Smooth muscle cell (in vitro differentiated cells): ENCODE data around the gene MCRIP2. TPM values are rescaled to one million over a fixed set of nuclear protein-coding genes. Genes with fewer than 3 reads are reported as not detected.
A peak's percentile ranks its signal among the peaks of the same experiment; 100 is the strongest.

ENCODE experiments used
- DNase-seq: peaks from one replicate; lab custom pipeline; 2025; ENCODE audit not compliant: unreplicated experiment; lab: John Stamatoyannopoulos, UW
- H2AFZ ChIP-seq: fragments of 200-600 bp; sonication (generic); 2 replicates; pipeline ENCODE4 v1.6.0; 2016; ENCODE audit warnings: antibody characterized with exemption, low read depth, mild to moderate bottlenecking
- H3F3A ChIP-seq: fragments of 200-600 bp; sonication (generic); 2 replicates; pipeline ENCODE4 v1.6.0; 2017; ENCODE audit warnings: antibody characterized with exemption, low read depth
- H3K27ac ChIP-seq: fragments of 200-600 bp; sonication (generic); 2 replicates; pipeline ENCODE4 v1.5.1; 2016; ENCODE audit warnings: low read depth, mild to moderate bottlenecking
- H3K27me3 ChIP-seq: fragments of 200-600 bp; sonication (generic); 2 replicates; pipeline ENCODE4 v1.6.1; 2016; ENCODE audit warnings: low read depth, mild to moderate bottlenecking
- H3K36me3 ChIP-seq: fragments of 200-600 bp; sonication (generic); 2 replicates; pipeline ENCODE4 v1.5.1; 2016; ENCODE audit warnings: low read depth
- H3K4me1 ChIP-seq: fragments of 200-600 bp; sonication (generic); 2 replicates; pipeline ENCODE4 v1.5.1; 2016; ENCODE audit warnings: low read depth
- H3K4me2 ChIP-seq: fragments of 200-600 bp; sonication (generic); 2 replicates; pipeline ENCODE4 v1.6.0; 2016; ENCODE audit warnings: mild to moderate bottlenecking
- H3K4me3 ChIP-seq: fragments of 200-600 bp; sonication (generic); 2 replicates; pipeline ENCODE4 v1.5.1; 2016; ENCODE audit warnings: mild to moderate bottlenecking
- H3K79me2 ChIP-seq: fragments of 200-600 bp; sonication (generic); 2 replicates; pipeline ENCODE4 v1.6.0; 2016; ENCODE audit warnings: low read depth, mild to moderate bottlenecking
- H3K9ac ChIP-seq: fragments of 200-600 bp; sonication (generic); 2 replicates; pipeline ENCODE4 v1.6.0; 2016; ENCODE audit warnings: low read depth
- H3K9me3 ChIP-seq: fragments of 200-600 bp; sonication (generic); replicated peaks from 2 replicates; pipeline ENCODE4 v1.5.1; 2016; ENCODE audit warnings: low read depth
- H4K20me1 ChIP-seq: fragments of 200-600 bp; sonication (generic); 2 replicates; pipeline ENCODE4 v1.6.0; 2016; ENCODE audit warnings: low read depth
- WGBS: methylation state at CpG from one replicate; pipeline ENCODE4 v1.1.7; 2016; ENCODE audit warnings: low lambda C conversion rate; 5-methylcytosine and 5-hydroxymethylcytosine counted together
- polyA plus RNA-seq: library from polyadenylated mRNA; unstranded; fragments of >200 nt; fragmentation: Nextera tagmentation; extraction: Ambion mirVana; gene quantifications from 2 replicates; pipeline ENCODE4 v1.2.1, GENCODE V29; 2016
- total RNA-seq: library from RNA; depleted of rRNA; stranded (reverse); fragments of >200 nt; gene quantifications from 2 replicates; pipeline ENCODE4 v1.2.3, GENCODE V29; 2014
- TF ChIP-seq, protein P1 (sequence below): fragments of 200-600 bp; sonication (generic); IDR thresholded peaks from 2 replicates; pipeline ENCODE4 v1.5.1; 2017; ENCODE audit warnings: borderline replicate concordance, mild to moderate bottlenecking, antibody characterized with exemption; ENCODE audit not compliant: insufficient read depth, poor library complexity, severe bottlenecking

MCRIP2 gene
- total and polyA plus RNA-seq, 2 experiments from 2014 or later, result 11.9 to 34.7 TPM

DNA sequence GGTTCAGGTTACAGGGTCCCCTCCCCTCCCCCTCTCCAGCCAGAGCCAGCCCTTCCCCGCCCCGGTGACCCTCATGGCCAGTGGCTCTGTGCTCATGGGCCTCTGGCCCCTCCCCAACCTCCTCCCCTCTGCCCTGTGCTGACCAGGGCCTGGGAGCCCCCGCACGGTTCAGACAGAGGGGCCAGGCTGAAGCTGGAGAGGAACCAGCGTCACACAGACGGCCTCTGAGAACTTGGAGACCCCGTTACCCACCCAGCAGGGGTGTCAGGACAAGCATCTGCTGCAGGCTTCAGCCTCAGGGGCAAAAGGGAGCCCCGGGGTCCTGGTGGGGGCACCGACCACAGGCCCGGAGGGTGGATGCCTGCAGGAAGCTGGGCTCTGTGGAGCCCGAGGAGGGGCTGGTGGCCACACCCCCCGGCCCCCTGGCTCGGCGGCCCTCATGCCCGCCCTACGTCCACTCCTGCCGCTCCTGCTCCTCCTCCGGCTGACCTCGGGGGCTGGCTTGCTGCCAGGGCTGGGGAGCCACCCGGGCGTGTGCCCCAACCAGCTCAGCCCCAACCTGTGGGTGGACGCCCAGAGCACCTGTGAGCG, 10.7 kb upstream of the MCRIP2 start, which contains the start of gene WFIKKN1:
WFIKKN1 (plus strand) TSS at position 171 of the 591 bp plus-strand sequence; CDS start at position 440, 269 bp downstream.
- H3K4me1 ChIP-seq, result peaks cover 25% of the 10 kb centered on the region
- H3K36me3 ChIP-seq, result no peaks in the 10 kb centered on the region
- no peak for DNase-seq
- peaks cover 8% of the 10 kb centered on the region for H3F3A ChIP-seq
- H3K4me2 ChIP-seq, result peak within 1 kb of the TSS; percentile 48
- no peak within 1 kb of the TSS for H3K9ac ChIP-seq
- 21% methylated on average over 22 of the region's 23 CpGs for WGBS
- peaks cover 10% of the 10 kb centered on the region for H3K79me2 ChIP-seq
- TF ChIP-seq, protein P1, sequence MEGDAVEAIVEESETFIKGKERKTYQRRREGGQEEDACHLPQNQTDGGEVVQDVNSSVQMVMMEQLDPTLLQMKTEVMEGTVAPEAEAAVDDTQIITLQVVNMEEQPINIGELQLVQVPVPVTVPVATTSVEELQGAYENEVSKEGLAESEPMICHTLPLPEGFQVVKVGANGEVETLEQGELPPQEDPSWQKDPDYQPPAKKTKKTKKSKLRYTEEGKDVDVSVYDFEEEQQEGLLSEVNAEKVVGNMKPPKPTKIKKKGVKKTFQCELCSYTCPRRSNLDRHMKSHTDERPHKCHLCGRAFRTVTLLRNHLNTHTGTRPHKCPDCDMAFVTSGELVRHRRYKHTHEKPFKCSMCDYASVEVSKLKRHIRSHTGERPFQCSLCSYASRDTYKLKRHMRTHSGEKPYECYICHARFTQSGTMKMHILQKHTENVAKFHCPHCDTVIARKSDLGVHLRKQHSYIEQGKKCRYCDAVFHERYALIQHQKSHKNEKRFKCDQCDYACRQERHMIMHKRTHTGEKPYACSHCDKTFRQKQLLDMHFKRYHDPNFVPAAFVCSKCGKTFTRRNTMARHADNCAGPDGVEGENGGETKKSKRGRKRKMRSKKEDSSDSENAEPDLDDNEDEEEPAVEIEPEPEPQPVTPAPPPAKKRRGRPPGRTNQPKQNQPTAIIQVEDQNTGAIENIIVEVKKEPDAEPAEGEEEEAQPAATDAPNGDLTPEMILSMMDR, result no peak
- no peak within 1 kb of the TSS for H3K4me3 ChIP-seq
- peaks cover 11% of the 10 kb centered on the region for H4K20me1 ChIP-seq
- H2AFZ ChIP-seq, result no peak within 1 kb of the TSS
- peak within 1 kb of the TSS; percentile 15 for H3K27ac ChIP-seq
- no peaks in the 10 kb centered on the region for H3K27me3 ChIP-seq
- H3K9me3 ChIP-seq, result no peaks in the 10 kb centered on the region

DNA sequence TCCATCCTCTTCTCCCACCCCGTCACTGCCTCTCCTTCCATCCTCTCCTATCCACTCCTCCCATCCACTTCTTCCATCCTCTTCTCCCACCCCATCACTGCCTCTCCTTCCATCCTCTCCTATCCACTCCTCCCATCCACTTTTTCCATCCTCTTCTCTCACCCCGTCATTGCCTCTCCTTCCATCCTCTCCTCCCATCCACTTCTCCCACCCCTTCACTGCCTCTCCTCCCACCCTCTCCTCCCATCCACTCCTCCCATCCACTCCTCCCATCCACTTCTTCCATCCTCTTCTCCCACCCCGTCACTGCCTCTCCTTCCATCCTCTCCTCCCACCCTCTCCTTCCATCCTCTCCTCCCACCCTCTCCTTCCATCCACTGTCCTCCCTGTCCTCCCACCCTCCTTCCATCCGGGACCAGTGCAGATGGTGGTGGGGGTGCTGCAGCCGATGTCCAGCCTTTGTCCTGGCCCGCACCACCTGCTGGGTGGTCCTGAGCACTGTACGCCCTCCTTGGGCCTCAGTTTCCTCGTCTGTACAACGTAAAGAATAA, 9.7 kb upstream of the MCRIP2 start:
- TF ChIP-seq, protein P1, result no peak
- Histone ChIP-seq H4K20me1 (peaks cover 11% of the 10 kb centered on the region), H3K27me3 (no peaks in the 10 kb centered on the region), H3K27ac (no peak overlapping the region), H3F3A (peaks cover 8% of the 10 kb centered on the region), H3K36me3 (no peaks in the 10 kb centered on the region), H3K79me2 (peaks cover 10% of the 10 kb centered on the region), H3K4me3 (no peak overlapping the region), H3K4me1 (peaks cover 25% of the 10 kb centered on the region), H3K9ac (no peak overlapping the region), H2AFZ (no peak overlapping the region), H3K4me2 (no peak overlapping the region), H3K9me3 (no peaks in the 10 kb centered on the region)
- WGBS, result 85% methylated on average over 7 of the region's 9 CpGs
- DNase-seq, result no peak

DNA sequence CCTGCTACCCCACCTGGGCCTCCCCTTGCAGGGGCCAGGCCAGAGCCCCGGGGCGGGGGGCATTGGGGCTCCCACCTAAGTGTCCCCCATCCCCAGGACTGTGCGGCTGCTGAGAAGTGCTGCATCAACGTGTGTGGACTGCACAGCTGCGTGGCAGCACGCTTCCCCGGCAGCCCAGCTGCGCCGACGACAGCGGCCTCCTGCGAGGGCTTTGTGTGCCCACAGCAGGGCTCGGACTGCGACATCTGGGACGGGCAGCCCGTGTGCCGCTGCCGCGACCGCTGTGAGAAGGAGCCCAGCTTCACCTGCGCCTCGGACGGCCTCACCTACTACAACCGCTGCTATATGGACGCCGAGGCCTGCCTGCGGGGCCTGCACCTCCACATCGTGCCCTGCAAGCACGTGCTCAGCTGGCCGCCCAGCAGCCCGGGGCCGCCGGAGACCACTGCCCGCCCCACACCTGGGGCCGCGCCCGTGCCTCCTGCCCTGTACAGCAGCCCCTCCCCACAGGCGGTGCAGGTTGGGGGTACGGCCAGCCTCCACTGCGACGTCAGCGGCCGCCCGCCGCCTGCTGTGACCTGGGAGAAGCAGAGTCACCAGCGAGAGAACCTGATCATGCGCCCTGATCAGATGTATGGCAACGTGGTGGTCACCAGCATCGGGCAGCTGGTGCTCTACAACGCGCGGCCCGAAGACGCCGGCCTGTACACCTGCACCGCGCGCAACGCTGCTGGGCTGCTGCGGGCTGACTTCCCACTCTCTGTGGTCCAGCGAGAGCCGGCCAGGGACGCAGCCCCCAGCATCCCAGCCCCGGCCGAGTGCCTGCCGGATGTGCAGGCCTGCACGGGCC, 8.9 kb upstream of the MCRIP2 start:
- H3K36me3 ChIP-seq, result no peaks in the 10 kb centered on the region
- no peak overlapping the region for H3K27ac ChIP-seq
- H2AFZ ChIP-seq, result no peak overlapping the region
- H3K4me2 ChIP-seq, result no peak overlapping the region
- TF ChIP-seq, protein P1, result no peak
- H3K27me3 ChIP-seq, result no peaks in the 10 kb centered on the region
- no peaks in the 10 kb centered on the region for H3K9me3 ChIP-seq
- H3K4me1 ChIP-seq, result peaks cover 30% of the 10 kb centered on the region
- no peak for DNase-seq
- no peak overlapping the region for H3K9ac ChIP-seq
- peaks cover 11% of the 10 kb centered on the region for H4K20me1 ChIP-seq
- peaks cover 10% of the 10 kb centered on the region for H3K79me2 ChIP-seq
- WGBS, result 98% methylated on average over 64 of the region's 67 CpGs
- H3F3A ChIP-seq, result peaks cover 8% of the 10 kb centered on the region
- H3K4me3 ChIP-seq, result no peak overlapping the region
